A549 (cell line): ENCODE measurements around the gene ADARB1. TPM values are rescaled to one million over a fixed set of nuclear protein-coding genes. Genes with fewer than 3 reads are reported as not detected.

ENCODE experiments used
- ATAC-seq, 2 experiments: fragments of 200-7000 bp in 1 of 2; fragments of >200 bp in 1 of 2; cut with Nextera tagmentation in 1 of 2; cut with Tn5 transposase in 1 of 2; 3 replicates each; pipeline versions ENCODE4 v1.8.0 to v1.9.1; 2018 to 2020; ENCODE audit warnings: mild to moderate bottlenecking in 1 of 2, moderate library complexity in 1 of 2
- CTCF ChIA-PET: fragments of 300-600 bp; sonication (Branson Sonifier 250); formaldehyde crosslinking; extraction: SDS; loops from one replicate; lab custom pipeline; 2021; ENCODE audit warnings: antibody characterized with exemption, inconsistent platforms; lab: Yijun Ruan, JAX
- POLR2A ChIA-PET: fragments of 350-600 bp; formaldehyde crosslinking; extraction: SDS; loops from one replicate; lab custom pipeline; 2021; ENCODE audit warnings: antibody characterized with exemption, inconsistent platforms; lab: Yijun Ruan, JAX
- DNase-seq, 2 experiments: peaks; one replicate each; pipeline versions ENCODE4 v3.0.0 to v3.0.0-alpha.2; 2011 to 2016; ENCODE audit warnings: low read depth in 1 of 2, low spot score in 1 of 2
- FAIRE-seq: peaks from 2 replicates; lab custom pipeline; 2011; peaks lifted over from hg19 to GRCh38; lab: Jason Lieb, UNC
- H3K27ac ChIP-seq, 2 experiments: fragments of >200 bp; sonication (Bioruptor Twin); formaldehyde crosslinking; 3 replicates each; pipeline ENCODE4 v1.5.1; 2016 to 2017
- H3K4me1 ChIP-seq: fragments of >200 bp; sonication (Bioruptor Twin); formaldehyde crosslinking; 3 replicates; pipeline ENCODE4 v1.6.1; 2016
- H3K4me2 ChIP-seq: fragments of >200 bp; sonication (Bioruptor Twin); formaldehyde crosslinking; 3 replicates; pipeline ENCODE4 v1.6.1; 2016
- H3K4me3 ChIP-seq: fragments of >200 bp; sonication (Bioruptor Twin); formaldehyde crosslinking; 3 replicates; pipeline ENCODE4 v1.5.1; 2016
- H3K9me3 ChIP-seq: fragments of >200 bp; sonication (Bioruptor Twin); formaldehyde crosslinking; 3 replicates; pipeline ENCODE4 v1.6.1; 2016
- BCL3 ChIP-seq: fragments of >200 bp; sonication (Bioruptor Twin); formaldehyde crosslinking; IDR thresholded peaks from 3 replicates; pipeline ENCODE4 v1.6.1; 2016
- BHLHE40 ChIP-seq: IDR thresholded peaks from 2 replicates; pipeline ENCODE4 v1.6.1; 2012; ENCODE audit warnings: low read depth, low read length, inconsistent platforms
- CBX8 ChIP-seq: fragments of 200-600 bp; sonication (generic); IDR thresholded peaks from 2 replicates; pipeline ENCODE4 v1.6.1; 2016
- CEBPB ChIP-seq, 2 experiments: fragments of >200 bp in 1 of 2; sonication (Bioruptor Twin) in 1 of 2; formaldehyde crosslinking in 1 of 2; IDR thresholded peaks; 2 replicates each; pipeline ENCODE4 v1.6.1; 2012 to 2016
- CHD2 ChIP-seq: fragments of 150-350 bp; IDR thresholded peaks from 2 replicates; pipeline ENCODE4 v1.6.1; 2014; ENCODE audit warnings: low read length; ENCODE audit not compliant: partially characterized antibody
- CTCF ChIP-seq: fragments of >200 bp; sonication (Bioruptor Twin); formaldehyde crosslinking; IDR thresholded peaks from 3 replicates; pipeline ENCODE4 v1.5.1; 2016
- EHMT2 ChIP-seq: fragments of 200-600 bp; sonication (generic); IDR thresholded peaks from 2 replicates; pipeline ENCODE4 v1.6.1; 2016; ENCODE audit warnings: antibody characterized with exemption, low read depth, mild to moderate bottlenecking, moderate library complexity
- EP300 ChIP-seq, 2 experiments: fragments of >200 bp; sonication (Bioruptor Twin); formaldehyde crosslinking; IDR thresholded peaks; 2 replicates in 1 of 2; 3 replicates in 1 of 2; pipeline ENCODE4 v1.6.1; 2016 to 2017
- FOSL2 ChIP-seq, 2 experiments: fragments of 450-650 bp in 1 of 2; fragments of >200 bp in 1 of 2; sonication (Bioruptor Twin) in 1 of 2; formaldehyde crosslinking; IDR thresholded peaks; 2 replicates each; pipeline versions ENCODE4 v1.5.0 to v1.6.1; 2016 to 2020; ENCODE audit warnings: mild to moderate bottlenecking in 1 of 2, moderate library complexity in 1 of 2
- GATA3 ChIP-seq: IDR thresholded peaks from 2 replicates; pipeline ENCODE4 v1.6.1; 2012; ENCODE audit warnings: borderline replicate concordance
- HOXB5 ChIP-seq: fragments of 250-450 bp; sonication (Bioruptor Pico); IDR thresholded peaks from 2 replicates; pipeline ENCODE4 v1.5.0; 2020; ENCODE audit warnings: mild to moderate bottlenecking, moderate library complexity
- NR3C1 ChIP-seq: fragments of >200 bp; sonication (Bioruptor Twin); formaldehyde crosslinking; IDR thresholded peaks from 3 replicates; pipeline ENCODE4 v1.6.1; 2017
- POLR2AphosphoS2 ChIP-seq: conservative IDR thresholded peaks from 2 replicates; pipeline ENCODE4 v1.6.1; 2012; ENCODE audit warnings: low read length, improper control_type of control experiment, inconsistent platforms
- RARB ChIP-seq: fragments of 250-450 bp; sonication (Bioruptor Pico); IDR thresholded peaks from 2 replicates; pipeline ENCODE4 v1.8.0; 2021; ENCODE audit warnings: mild to moderate bottlenecking, moderate library complexity
- REST ChIP-seq: fragments of 200-600 bp; sonication (generic); IDR thresholded peaks from 2 replicates; pipeline ENCODE4 v1.6.1; 2016; ENCODE audit warnings: antibody characterized with exemption, mild to moderate bottlenecking, moderate library complexity
- RFX5 ChIP-seq: fragments of 450-650 bp; IDR thresholded peaks from 2 replicates; pipeline ENCODE4 v1.7.1; 2014; ENCODE audit warnings: antibody characterized with exemption, mild to moderate bottlenecking, moderate library complexity
- RNF2 ChIP-seq: fragments of 200-600 bp; sonication (generic); IDR thresholded peaks from 2 replicates; pipeline ENCODE4 v1.6.1; 2016; ENCODE audit warnings: low read depth, mild to moderate bottlenecking, antibody characterized with exemption, moderate library complexity, borderline replicate concordance
- TFCP2L1 ChIP-seq: fragments of 250-450 bp; sonication (Bioruptor Pico); IDR thresholded peaks from 2 replicates; pipeline ENCODE4 v1.5.0; 2021; ENCODE audit warnings: mild to moderate bottlenecking
- TP53 ChIP-seq: fragments of 250-450 bp; sonication (Bioruptor Pico); IDR thresholded peaks from 2 replicates; pipeline ENCODE4 v1.5.0; 2021; ENCODE audit warnings: mild to moderate bottlenecking, moderate library complexity
- USF2 ChIP-seq: fragments of 450-650 bp; IDR thresholded peaks from 2 replicates; pipeline ENCODE4 v1.6.1; 2014; ENCODE audit warnings: antibody characterized with exemption
- ZSCAN20 ChIP-seq: fragments of 250-450 bp; sonication (Bioruptor Pico); IDR thresholded peaks from 2 replicates; pipeline ENCODE4 v1.8.0; 2022; ENCODE audit warnings: mild to moderate bottlenecking, moderate library complexity
- WGBS: methylation state at CpG from one replicate; pipeline ENCODE4 v1.1.6; 2017; ENCODE audit errors: missing lambda C conversion rate; 5-methylcytosine and 5-hydroxymethylcytosine counted together
- polyA plus RNA-seq, 4 experiments: library from polyadenylated mRNA; depleted of rRNA in 3 of 4; stranded (reverse); fragments of >200 nt; fragmentation: RNase III in 1 of 4; extraction: RNeasy Plus Mini Kit Qiagen cat#74134 plus additional on column Dnase treatment in 1 of 4; gene quantifications; 2 replicates in 3 of 4; 3 replicates in 1 of 4; pipeline ENCODE4 v1.2.3, GENCODE V29; 2011 to 2017

Gene ADARB1
- polyA plus RNA-seq, 2 of the 4 experiments (the other 2 are of a cell fraction) = 3.2 to 5.7 TPM

GRCh38 chr21:45186709-45187108 lies 112.3 kb downstream of the ADARB1 start (continued):
- TF ChIP-seq CTCF (no peak), GATA3 (no peak), CHD2 (no peak)

GRCh38 chr21:45187646-45188045 lies 113.3 kb downstream of the ADARB1 start:
- no peaks in the 10 kb centered on the region for H3K4me1 ChIP-seq
- ChIA-PET POLR2A (no interaction called here), CTCF (no interaction called here)
- WGBS = 33% methylated on average over 1 of the region's 1 CpG
- H3K4me2 ChIP-seq = no peak overlapping the region
- no peak for ATAC-seq
- no peak for TF ChIP-seq EP300 (IDR thresholded peaks at IDR 0.05)
- TF ChIP-seq TFCP2L1 (CRISPR knock-in tag) = no peak
- no peak for TF ChIP-seq REST
- no peak for TF ChIP-seq POLR2AphosphoS2
- TF ChIP-seq RNF2 = no peak
- TF ChIP-seq FOSL2 (IDR thresholded peaks at IDR 0.05) = no peak
- TF ChIP-seq FOSL2 (CRISPR knock-in tag; IDR thresholded peaks at IDR 0.05) = no peak
- no peak for TF ChIP-seq BCL3
- TF ChIP-seq CBX8 = no peak
- TF ChIP-seq TP53 = no peak
- no peak for TF ChIP-seq RARB (CRISPR knock-in tag)
- TF ChIP-seq BHLHE40 = no peak
- no peak for TF ChIP-seq HOXB5
- H3K27ac ChIP-seq = no peak overlapping the region
- H3K9me3 ChIP-seq = peaks cover 18% of the 10 kb centered on the region
- no peak overlapping the region for H3K4me3 ChIP-seq
- no peak for FAIRE-seq
- DNase-seq = no peak

GRCh38 chr21:45190013-45190412 lies 115.6 kb downstream of the ADARB1 start:
- TF ChIP-seq EHMT2 (no peak), BHLHE40 (no peak), CEBPB (IDR thresholded peaks at IDR 0.05) (no peak), USF2 (no peak), CTCF (no peak), RFX5 (no peak), TP53 (no peak), ZSCAN20 (no peak), NR3C1 (no peak)
- DNase-seq (no peak), FAIRE-seq (no peak), ATAC-seq (no peak)
- Histone ChIP-seq H3K4me3 (no peak overlapping the region), H3K4me2 (no peak overlapping the region), H3K9me3 (peaks cover 18% of the 10 kb centered on the region), H3K4me1 (no peaks in the 10 kb centered on the region), H3K27ac (no peak overlapping the region)
- ChIA-PET CTCF (interaction anchor here (1.0 to 1.7 kb wide), 3 partner anchors 9 to 240 kb away, joined by 3 to 5 read pairs (median 3); no protein-coding TSS in a partner anchor), POLR2A (no interaction called here)
- WGBS = 70% methylated on average over 2 of the region's 2 CpGs
